GM19239 (cell line): ENCODE data around the gene PRRT1.
"Not testable (repeated sequence)": the region's sequence is repeated elsewhere in the genome, so short reads cannot be mapped to it uniquely, and the experiment has no call there.

Experiments used
- DNase-seq: peaks from one replicate; pipeline ENCODE4 v3.0.0; 2011; ENCODE audit warnings: low spot score; ENCODE audit not compliant: insufficient read length
- FAIRE-seq: peaks from 2 replicates; lab custom pipeline; 2011; peaks lifted over from hg19 to GRCh38; lab: Jason Lieb, UNC

Gene PRRT1

DNA sequence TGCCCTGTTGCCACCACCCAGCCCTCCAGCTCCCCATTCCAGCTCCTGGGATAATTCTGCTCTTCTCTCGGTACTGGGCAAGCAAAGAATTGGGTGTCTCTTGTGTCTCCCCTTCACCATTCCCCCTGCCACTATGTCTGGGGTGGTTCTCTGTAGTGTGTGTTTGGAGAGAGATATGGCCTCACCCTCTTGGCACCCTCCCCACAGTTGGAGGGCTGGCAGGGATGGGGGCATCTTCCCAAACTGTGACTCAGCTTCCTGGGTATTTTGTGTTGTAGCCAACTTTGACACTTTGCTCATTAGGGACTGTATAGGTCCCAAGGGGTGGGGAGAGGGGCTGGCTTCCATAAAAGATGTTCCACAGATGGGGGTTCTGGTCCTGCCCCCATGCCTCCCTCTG is 44.3 kb downstream of the PRRT1 start:
- no peak for FAIRE-seq

DNA sequence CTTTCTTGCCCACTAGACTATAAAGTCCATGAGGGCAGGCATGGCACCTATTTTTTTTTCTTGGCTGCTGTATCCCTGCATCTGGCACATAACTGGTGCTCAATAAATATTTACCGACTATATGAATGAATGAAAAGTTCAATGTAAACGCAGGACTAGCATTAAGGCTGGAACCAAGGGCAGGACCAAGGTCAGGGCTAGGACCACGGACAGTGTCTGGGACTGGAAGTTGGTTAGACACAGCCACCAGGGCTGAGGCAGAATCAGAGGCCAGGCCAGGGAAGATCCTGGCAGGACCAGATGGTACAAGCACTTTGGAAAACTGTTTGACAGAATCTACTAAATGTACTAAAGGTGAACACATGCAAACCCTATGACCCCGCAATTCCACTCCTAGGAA is 46.3 kb downstream of the PRRT1 start:
- no peak for FAIRE-seq

More for the DNA sequence above, 44.3 kb downstream of the PRRT1 start:
- DNase-seq: no peak

GRCh38 chr6:32102255-32102654 is 49.5 kb downstream of the PRRT1 start:
- no peak for FAIRE-seq

More for the DNA sequence above, 46.3 kb downstream of the PRRT1 start:
- DNase-seq: no peak

GRCh38 chr6:32100251-32100650 is 51.5 kb downstream of the PRRT1 start:
- not testable (repeated sequence) for FAIRE-seq

More at GRCh38 chr6:32102255-32102654, 49.5 kb downstream of the PRRT1 start:
- DNase-seq: no peak

More at GRCh38 chr6:32100251-32100650, 51.5 kb downstream of the PRRT1 start:
- DNase-seq: not testable (repeated sequence)
